ENCODE measurements around the gene VPS13C.
A peak's percentile ranks its signal among the peaks of the same experiment; 100 is the strongest.
"Not testable (repeated sequence)": the region's sequence is repeated elsewhere in the genome, so short reads cannot be mapped to it uniquely, and the experiment has no call there.

Gene VPS13C

GRCh38 chr15:62050115-62050514, 10.1 kb downstream of the VPS13C start:
- TF ChIP-seq CTCF (IDR thresholded peaks at IDR 0.05; ENCODE audit: low read depth, low read length): no peak
- DNase-seq (ENCODE audit: low read depth in 2 of 2): no peak
- no peak overlapping the region for H3K4me3 ChIP-seq (replicated peaks in 1 of 2; ENCODE audit: low read depth in 2 of 2, low read length in 2 of 2)

- not testable (repeated sequence) for H3K4me3 ChIP-seq (replicated peaks in 1 of 2; ENCODE audit: low read depth in 2 of 2, low read length in 2 of 2); DNase-seq (ENCODE audit: low read depth in 2 of 2)
Measured at GRCh38 chr15:62048254-62048653, 12.0 kb downstream of the VPS13C start.

GRCh38 chr15:62047282-62047827, 12.9 kb downstream of the VPS13C start:
- no peak for TF ChIP-seq CTCF (IDR thresholded peaks at IDR 0.05; ENCODE audit: low read depth, low read length)
- no peak overlapping the region for H3K4me3 ChIP-seq (replicated peaks in 1 of 2; ENCODE audit: low read depth in 2 of 2, low read length in 2 of 2)

GRCh38 chr15:62046078-62046743, 14.0 kb downstream of the VPS13C start:
- H3K4me3 ChIP-seq (replicated peaks in 1 of 2; ENCODE audit: low read depth in 2 of 2, low read length in 2 of 2): no peak overlapping the region
- TF ChIP-seq CTCF (IDR thresholded peaks at IDR 0.05; ENCODE audit: low read depth, low read length): no peak
- no peak for DNase-seq (ENCODE audit: low read depth in 2 of 2)

More at GRCh38 chr15:62047282-62047827, 12.9 kb downstream of the VPS13C start:
- DNase-seq (ENCODE audit: low read depth in 2 of 2): no peak

GRCh38 chr15:62035256-62035924, 24.9 kb downstream of the VPS13C start:
- peak; percentile 55 to 78 for DNase-seq (ENCODE audit: low read depth in 2 of 2)
- TF ChIP-seq CTCF (IDR thresholded peaks at IDR 0.05; ENCODE audit: low read depth, low read length): no peak
- H3K4me3 ChIP-seq (replicated peaks in 1 of 2; ENCODE audit: low read depth in 2 of 2, low read length in 2 of 2): no peak overlapping the region

GRCh38 chr15:62027916-62028315, 32.3 kb downstream of the VPS13C start:
- no peak for TF ChIP-seq CTCF (IDR thresholded peaks at IDR 0.05; ENCODE audit: low read depth, low read length)
- H3K4me3 ChIP-seq (replicated peaks in 1 of 2; ENCODE audit: low read depth in 2 of 2, low read length in 2 of 2): no peak overlapping the region
- no peak for DNase-seq (ENCODE audit: low read depth in 2 of 2)

GRCh38 chr15:62027263-62027565, 33.0 kb downstream of the VPS13C start:
- no peak overlapping the region for H3K4me3 ChIP-seq (replicated peaks in 1 of 2; ENCODE audit: low read depth in 2 of 2, low read length in 2 of 2)
- DNase-seq (ENCODE audit: low read depth in 2 of 2): no peak

More at GRCh38 chr15:62027263-62027565, 33.0 kb downstream of the VPS13C start:
- TF ChIP-seq CTCF (IDR thresholded peaks at IDR 0.05; ENCODE audit: low read depth, low read length): no peak

Measured in cardiac fibroblast (primary cell).